HepG2 (cell line): Measurements from ENCODE around the gene ACP2. TPM values are rescaled to one million over a fixed set of nuclear protein-coding genes. Genes with fewer than 3 reads are reported as not detected.

Experiments used
- ATAD3A ChIP-seq: sonication (generic); formaldehyde crosslinking; IDR thresholded peaks from 2 replicates; pipeline ENCODE4 v1.4.0; 2020; ENCODE audit warnings: missing genetic modification reagents
- ATF7 ChIP-seq, 2 experiments: fragments of 450-650 bp in 1 of 2; sonication (generic) in 1 of 2; formaldehyde crosslinking in 1 of 2; IDR thresholded peaks; 2 replicates each; pipeline versions ENCODE4 v1.4.0 to v1.6.1; 2016 to 2020; ENCODE audit warnings: antibody characterized with exemption in 1 of 2, mild to moderate bottlenecking in 1 of 2, missing genetic modification reagents in 1 of 2
- CREB1 ChIP-seq, 2 experiments: fragments of 450-650 bp in 1 of 2; IDR thresholded peaks; 2 replicates each; pipeline ENCODE4 v1.6.1; 2016 to 2017; ENCODE audit warnings: control low read depth in 1 of 2, mild to moderate bottlenecking in 1 of 2, missing compliant biosample characterization in 1 of 2, missing genetic modification characterization in 1 of 2
- MAF1 ChIP-seq: sonication (generic); formaldehyde crosslinking; IDR thresholded peaks from 2 replicates; pipeline ENCODE4 v1.5.0; 2020; ENCODE audit warnings: missing genetic modification reagents, borderline replicate concordance
- NFIC ChIP-seq: IDR thresholded peaks from 2 replicates; pipeline ENCODE4 v1.6.1; 2012; ENCODE audit warnings: mild to moderate bottlenecking, low read length, inconsistent platforms
- REXO4 ChIP-seq: sonication (generic); formaldehyde crosslinking; IDR thresholded peaks from 2 replicates; pipeline ENCODE4 v1.8.0; 2022; ENCODE audit warnings: missing genetic modification reagents, mild to moderate bottlenecking, borderline replicate concordance
- ZBTB38 ChIP-seq: sonication (generic); formaldehyde crosslinking; IDR thresholded peaks from 2 replicates; pipeline ENCODE4 v1.5.1; 2020; ENCODE audit warnings: mild to moderate bottlenecking, missing genetic modification reagents
- ZFP36L1 ChIP-seq: sonication (generic); formaldehyde crosslinking; IDR thresholded peaks from 2 replicates; pipeline ENCODE4 v1.8.0; 2022; ENCODE audit warnings: mild to moderate bottlenecking, missing genetic modification reagents, moderate library complexity
- ZMYM3 ChIP-seq: sonication (generic); formaldehyde crosslinking; IDR thresholded peaks from 2 replicates; pipeline ENCODE4 v1.5.1; 2020; ENCODE audit warnings: mild to moderate bottlenecking, missing genetic modification reagents
- ZNF282 ChIP-seq: fragments of 450-650 bp; IDR thresholded peaks from 2 replicates; pipeline ENCODE4 v1.6.1; 2018; ENCODE audit not compliant: partially characterized antibody
- ZNF616 ChIP-seq: sonication (generic); formaldehyde crosslinking; IDR thresholded peaks from 2 replicates; pipeline ENCODE4 v1.5.0; 2020; ENCODE audit warnings: low read depth, mild to moderate bottlenecking, missing genetic modification reagents
- ZNF781 ChIP-seq: sonication (generic); formaldehyde crosslinking; IDR thresholded peaks from 2 replicates; pipeline ENCODE4 v1.5.1; 2020; ENCODE audit warnings: borderline replicate concordance, mild to moderate bottlenecking, missing genetic modification reagents; ENCODE audit errors: not compliant biosample characterization
- polyA plus RNA-seq, 8 experiments: library from polyadenylated mRNA; depleted of rRNA in 3 of 8; stranded (reverse) in 7 of 8; unstranded in 1 of 8; fragments of >200 nt; fragmentation: Illumina TruSeq in 4 of 8; extraction: Trizol in 4 of 8; gene quantifications; 2 replicates each; pipeline versions ENCODE4 v1.2.1 to v1.2.3, GENCODE V29; 2011 to 2016; ENCODE audit warnings: low read depth in 4 of 8, missing spikeins in 1 of 8, mixed read lengths in 1 of 8; ENCODE audit not compliant: insufficient read depth in 1 of 8
- total RNA-seq, 5 experiments: library from RNA; depleted of rRNA; stranded (reverse); fragments of >200 nt; fragmentation: Illumina TruSeq; extraction: Trizol; gene quantifications; 2 replicates each; pipeline ENCODE4 v1.2.3, GENCODE V29; 2016; ENCODE audit warnings: low read depth in 1 of 5
- TF ChIP-seq, protein P1 (sequence below): sonication (generic); formaldehyde crosslinking; IDR thresholded peaks from 2 replicates; pipeline ENCODE4 v1.4.0; 2020; ENCODE audit warnings: mild to moderate bottlenecking, missing genetic modification reagents, borderline replicate concordance
- TF ChIP-seq, protein P2 (sequence below): sonication (generic); formaldehyde crosslinking; IDR thresholded peaks from 2 replicates; pipeline ENCODE4 v1.9.0; 2021; ENCODE audit warnings: missing genetic modification reagents, borderline replicate concordance
- TF ChIP-seq, protein P3 (sequence below): IDR thresholded peaks from 2 replicates; pipeline ENCODE4 v1.6.1; 2016
- TF ChIP-seq, protein P4 (sequence below): sonication (generic); formaldehyde crosslinking; IDR thresholded peaks from 2 replicates; pipeline ENCODE4 v1.8.0; 2022; ENCODE audit warnings: mild to moderate bottlenecking, missing genetic modification reagents, moderate library complexity
- TF ChIP-seq, protein P5 (sequence below): sonication (generic); formaldehyde crosslinking; IDR thresholded peaks from 2 replicates; pipeline ENCODE4 v1.8.0; 2023; ENCODE audit warnings: mild to moderate bottlenecking, missing genetic modification reagents

Gene ACP2
- total and polyA plus RNA-seq, 2 of the 13 experiments (the other 11 are each of a cell fraction or from before 2014, with no cell fraction given), result 17.7 to 20.2 TPM

DNA sequence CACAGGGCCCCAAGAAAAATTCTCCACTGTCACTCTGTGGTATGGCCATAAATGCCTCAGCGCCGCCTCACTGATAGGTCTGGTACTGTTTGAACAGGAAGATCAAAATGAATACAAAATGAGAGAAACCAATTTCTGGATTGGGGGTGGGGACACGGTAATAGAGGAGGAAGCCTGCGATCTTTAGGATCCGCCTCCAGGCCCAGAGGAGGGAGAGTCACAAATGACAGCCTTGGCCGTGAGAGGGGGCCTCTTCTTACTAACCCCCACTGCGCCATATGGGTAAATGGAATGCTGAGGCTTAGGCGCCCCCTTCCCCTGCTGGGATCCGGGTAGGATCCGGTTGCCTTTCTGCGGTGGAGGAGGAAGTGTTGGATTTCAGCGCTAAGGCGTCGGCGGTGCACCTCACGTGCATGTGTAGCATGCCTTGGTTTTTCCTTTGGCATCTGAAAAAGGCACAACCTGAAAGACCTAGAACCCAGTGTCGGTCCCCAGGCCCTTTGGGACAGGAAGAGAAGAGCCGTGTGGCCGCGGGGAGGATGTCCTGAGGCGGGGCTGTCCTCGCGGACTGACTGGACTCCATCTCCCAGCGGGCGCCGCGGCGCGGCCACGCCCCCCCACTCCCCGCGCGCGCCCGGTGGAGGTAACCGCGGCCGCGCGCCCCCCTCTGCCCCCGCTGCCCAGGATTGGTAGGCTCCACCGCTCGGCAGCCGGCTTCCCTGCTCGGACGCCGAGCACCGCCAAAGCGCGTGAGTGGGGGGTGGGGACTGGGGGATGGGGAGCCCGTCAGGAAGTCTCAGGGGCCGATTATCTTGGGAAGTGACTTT is 20.6 kb upstream of the ACP2 start (continued):
- TF ChIP-seq, protein P1, sequence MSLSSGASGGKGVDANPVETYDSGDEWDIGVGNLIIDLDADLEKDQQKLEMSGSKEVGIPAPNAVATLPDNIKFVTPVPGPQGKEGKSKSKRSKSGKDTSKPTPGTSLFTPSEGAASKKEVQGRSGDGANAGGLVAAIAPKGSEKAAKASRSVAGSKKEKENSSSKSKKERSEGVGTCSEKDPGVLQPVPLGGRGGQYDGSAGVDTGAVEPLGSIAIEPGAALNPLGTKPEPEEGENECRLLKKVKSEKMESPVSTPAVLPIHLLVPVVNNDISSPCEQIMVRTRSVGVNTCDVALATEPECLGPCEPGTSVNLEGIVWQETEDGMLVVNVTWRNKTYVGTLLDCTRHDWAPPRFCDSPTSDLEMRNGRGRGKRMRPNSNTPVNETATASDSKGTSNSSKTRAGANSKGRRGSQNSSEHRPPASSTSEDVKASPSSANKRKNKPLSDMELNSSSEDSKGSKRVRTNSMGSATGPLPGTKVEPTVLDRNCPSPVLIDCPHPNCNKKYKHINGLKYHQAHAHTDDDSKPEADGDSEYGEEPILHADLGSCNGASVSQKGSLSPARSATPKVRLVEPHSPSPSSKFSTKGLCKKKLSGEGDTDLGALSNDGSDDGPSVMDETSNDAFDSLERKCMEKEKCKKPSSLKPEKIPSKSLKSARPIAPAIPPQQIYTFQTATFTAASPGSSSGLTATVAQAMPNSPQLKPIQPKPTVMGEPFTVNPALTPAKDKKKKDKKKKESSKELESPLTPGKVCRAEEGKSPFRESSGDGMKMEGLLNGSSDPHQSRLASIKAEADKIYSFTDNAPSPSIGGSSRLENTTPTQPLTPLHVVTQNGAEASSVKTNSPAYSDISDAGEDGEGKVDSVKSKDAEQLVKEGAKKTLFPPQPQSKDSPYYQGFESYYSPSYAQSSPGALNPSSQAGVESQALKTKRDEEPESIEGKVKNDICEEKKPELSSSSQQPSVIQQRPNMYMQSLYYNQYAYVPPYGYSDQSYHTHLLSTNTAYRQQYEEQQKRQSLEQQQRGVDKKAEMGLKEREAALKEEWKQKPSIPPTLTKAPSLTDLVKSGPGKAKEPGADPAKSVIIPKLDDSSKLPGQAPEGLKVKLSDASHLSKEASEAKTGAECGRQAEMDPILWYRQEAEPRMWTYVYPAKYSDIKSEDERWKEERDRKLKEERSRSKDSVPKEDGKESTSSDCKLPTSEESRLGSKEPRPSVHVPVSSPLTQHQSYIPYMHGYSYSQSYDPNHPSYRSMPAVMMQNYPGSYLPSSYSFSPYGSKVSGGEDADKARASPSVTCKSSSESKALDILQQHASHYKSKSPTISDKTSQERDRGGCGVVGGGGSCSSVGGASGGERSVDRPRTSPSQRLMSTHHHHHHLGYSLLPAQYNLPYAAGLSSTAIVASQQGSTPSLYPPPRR, result 0 out of 2 replicates have a peak, but pooled peaks have one; percentile 11
- TF ChIP-seq, protein P2, sequence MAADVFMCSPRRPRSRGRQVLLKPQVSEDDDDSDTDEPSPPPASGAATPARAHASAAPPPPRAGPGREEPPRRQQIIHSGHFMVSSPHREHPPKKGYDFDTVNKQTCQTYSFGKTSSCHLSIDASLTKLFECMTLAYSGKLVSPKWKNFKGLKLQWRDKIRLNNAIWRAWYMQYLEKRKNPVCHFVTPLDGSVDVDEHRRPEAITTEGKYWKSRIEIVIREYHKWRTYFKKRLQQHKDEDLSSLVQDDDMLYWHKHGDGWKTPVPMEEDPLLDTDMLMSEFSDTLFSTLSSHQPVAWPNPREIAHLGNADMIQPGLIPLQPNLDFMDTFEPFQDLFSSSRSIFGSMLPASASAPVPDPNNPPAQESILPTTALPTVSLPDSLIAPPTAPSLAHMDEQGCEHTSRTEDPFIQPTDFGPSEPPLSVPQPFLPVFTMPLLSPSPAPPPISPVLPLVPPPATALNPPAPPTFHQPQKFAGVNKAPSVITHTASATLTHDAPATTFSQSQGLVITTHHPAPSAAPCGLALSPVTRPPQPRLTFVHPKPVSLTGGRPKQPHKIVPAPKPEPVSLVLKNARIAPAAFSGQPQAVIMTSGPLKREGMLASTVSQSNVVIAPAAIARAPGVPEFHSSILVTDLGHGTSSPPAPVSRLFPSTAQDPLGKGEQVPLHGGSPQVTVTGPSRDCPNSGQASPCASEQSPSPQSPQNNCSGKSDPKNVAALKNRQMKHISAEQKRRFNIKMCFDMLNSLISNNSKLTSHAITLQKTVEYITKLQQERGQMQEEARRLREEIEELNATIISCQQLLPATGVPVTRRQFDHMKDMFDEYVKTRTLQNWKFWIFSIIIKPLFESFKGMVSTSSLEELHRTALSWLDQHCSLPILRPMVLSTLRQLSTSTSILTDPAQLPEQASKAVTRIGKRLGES (CRISPR knock-in tag), result no peak
- 0 out of 2 replicates have a peak, but pooled peaks have one; percentile 2 for TF ChIP-seq CREB1 (IDR thresholded peaks at IDR 0.05)
- TF ChIP-seq CREB1 (CRISPR knock-in tag; IDR thresholded peaks at IDR 0.05), result peak; percentile 52
- TF ChIP-seq, protein P3, sequence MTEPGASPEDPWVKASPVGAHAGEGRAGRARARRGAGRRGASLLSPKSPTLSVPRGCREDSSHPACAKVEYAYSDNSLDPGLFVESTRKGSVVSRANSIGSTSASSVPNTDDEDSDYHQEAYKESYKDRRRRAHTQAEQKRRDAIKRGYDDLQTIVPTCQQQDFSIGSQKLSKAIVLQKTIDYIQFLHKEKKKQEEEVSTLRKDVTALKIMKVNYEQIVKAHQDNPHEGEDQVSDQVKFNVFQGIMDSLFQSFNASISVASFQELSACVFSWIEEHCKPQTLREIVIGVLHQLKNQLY (CRISPR knock-in tag), result no peak; the same call in 1 of the 2 replicates
- TF ChIP-seq ZNF616 (CRISPR knock-in tag), result no peak
- TF ChIP-seq ATAD3A (CRISPR knock-in tag), result no peak
- peak; percentile 42 for TF ChIP-seq ATF7 (IDR thresholded peaks at IDR 0.05)
- no peak; the same call in 1 of the 2 replicates for TF ChIP-seq ATF7 (CRISPR knock-in tag; IDR thresholded peaks at IDR 0.05)
- TF ChIP-seq, protein P4, sequence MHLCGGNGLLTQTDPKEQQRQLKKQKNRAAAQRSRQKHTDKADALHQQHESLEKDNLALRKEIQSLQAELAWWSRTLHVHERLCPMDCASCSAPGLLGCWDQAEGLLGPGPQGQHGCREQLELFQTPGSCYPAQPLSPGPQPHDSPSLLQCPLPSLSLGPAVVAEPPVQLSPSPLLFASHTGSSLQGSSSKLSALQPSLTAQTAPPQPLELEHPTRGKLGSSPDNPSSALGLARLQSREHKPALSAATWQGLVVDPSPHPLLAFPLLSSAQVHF, result no peak
- TF ChIP-seq ZNF781 (CRISPR knock-in tag), result no peak
- TF ChIP-seq ZBTB38 (CRISPR knock-in tag), result no peak
- no peak for TF ChIP-seq ZFP36L1
- no peak for TF ChIP-seq NFIC
- no peak for TF ChIP-seq ZNF282
- TF ChIP-seq ZMYM3 (CRISPR knock-in tag), result no peak
- TF ChIP-seq, protein P5, sequence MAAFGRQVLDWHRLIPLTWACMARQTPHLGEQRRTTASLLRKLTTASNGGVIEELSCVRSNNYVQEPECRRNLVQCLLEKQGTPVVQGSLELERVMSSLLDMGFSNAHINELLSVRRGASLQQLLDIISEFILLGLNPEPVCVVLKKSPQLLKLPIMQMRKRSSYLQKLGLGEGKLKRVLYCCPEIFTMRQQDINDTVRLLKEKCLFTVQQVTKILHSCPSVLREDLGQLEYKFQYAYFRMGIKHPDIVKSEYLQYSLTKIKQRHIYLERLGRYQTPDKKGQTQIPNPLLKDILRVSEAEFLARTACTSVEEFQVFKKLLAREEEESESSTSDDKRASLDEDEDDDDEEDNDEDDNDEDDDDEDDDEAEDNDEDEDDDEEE, result no peak; the same call in 1 of the 2 replicates
- TF ChIP-seq REXO4 (CRISPR knock-in tag), result no peak
- TF ChIP-seq MAF1 (CRISPR knock-in tag), result 0 out of 2 replicates have a peak, but pooled peaks have one; percentile 20
